H7 (cell line): ENCODE data around the gene ESRRA. TPM values are rescaled to one million over a fixed set of nuclear protein-coding genes. Genes with fewer than 3 reads are reported as not detected.
"Not testable (repeated sequence)": the region's sequence is repeated elsewhere in the genome, so short reads cannot be mapped to it uniquely, and the experiment has no call there.

Experiments used
- DNase-seq: peaks from one replicate; pipeline ENCODE4 v3.0.0; 2012
- H3K27me3 ChIP-seq: 2 replicates; pipeline ENCODE4 v1.6.0; 2011; ENCODE audit warnings: mild to moderate bottlenecking, low read length; ENCODE audit not compliant: control insufficient read depth, insufficient read depth
- H3K36me3 ChIP-seq: replicated peaks from 2 replicates; pipeline ENCODE4 v1.5.1; 2011; ENCODE audit warnings: low read length; ENCODE audit not compliant: control insufficient read depth, insufficient read depth
- H3K4me3 ChIP-seq: 2 replicates; pipeline ENCODE4 v1.5.1; 2011; ENCODE audit warnings: low read depth, mild to moderate bottlenecking, control low read depth, low read length, moderate library complexity; ENCODE audit not compliant: insufficient read depth
- total RNA-seq: library from RNA; depleted of rRNA; stranded (reverse); fragments of >200 nt; shearing (Covaris generic); gene quantifications from 2 replicates; pipeline ENCODE4 v1.2.3, GENCODE V29; 2014

Gene ESRRA
- total RNA-seq, 1 experiment from 2014 or later = 94.8 TPM

DNA sequence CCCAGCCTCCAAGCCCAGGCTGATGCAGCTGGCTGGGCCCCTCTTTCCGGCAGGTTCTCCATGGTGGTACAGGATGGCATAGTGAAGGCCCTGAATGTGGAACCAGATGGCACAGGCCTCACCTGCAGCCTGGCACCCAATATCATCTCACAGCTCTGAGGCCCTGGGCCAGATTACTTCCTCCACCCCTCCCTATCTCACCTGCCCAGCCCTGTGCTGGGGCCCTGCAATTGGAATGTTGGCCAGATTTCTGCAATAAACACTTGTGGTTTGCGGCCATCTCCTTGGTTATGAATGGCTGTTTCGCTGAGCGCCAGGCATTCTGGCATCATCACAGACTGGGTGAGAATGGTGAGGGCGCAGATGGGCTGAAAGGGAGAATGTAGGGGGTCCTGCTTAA lies 16.2 kb downstream of the ESRRA start:
- peaks cover 14% of the 10 kb centered on the region for H3K36me3 ChIP-seq
- H3K4me3 ChIP-seq = no peak overlapping the region
- no peak for DNase-seq

DNA sequence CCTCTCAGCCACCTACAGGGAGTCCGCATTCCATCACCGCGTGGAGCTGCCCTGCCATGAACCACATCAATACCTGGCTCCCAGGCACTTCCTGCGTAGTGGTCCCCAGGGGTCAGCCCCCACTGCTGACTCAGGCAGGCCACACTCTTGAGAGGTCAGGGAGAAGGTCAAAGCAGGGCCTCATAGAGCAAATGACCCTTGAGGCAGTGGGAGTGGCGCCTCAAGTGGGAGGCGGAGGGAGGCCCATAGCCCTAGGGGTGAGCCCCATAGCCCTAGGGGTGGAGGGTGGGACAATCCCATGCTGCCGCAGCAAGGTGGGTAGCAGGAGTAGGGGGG lies 17.6 kb downstream of the ESRRA start:
- peak; percentile 62 for DNase-seq
- Histone ChIP-seq H3K36me3 (peaks cover 14% of the 10 kb centered on the region), H3K27me3 (no peaks in the 10 kb centered on the region), H3K4me3 (no peak overlapping the region)

More for the DNA sequence above, 16.2 kb downstream of the ESRRA start:
- no peaks in the 10 kb centered on the region for H3K27me3 ChIP-seq

DNA sequence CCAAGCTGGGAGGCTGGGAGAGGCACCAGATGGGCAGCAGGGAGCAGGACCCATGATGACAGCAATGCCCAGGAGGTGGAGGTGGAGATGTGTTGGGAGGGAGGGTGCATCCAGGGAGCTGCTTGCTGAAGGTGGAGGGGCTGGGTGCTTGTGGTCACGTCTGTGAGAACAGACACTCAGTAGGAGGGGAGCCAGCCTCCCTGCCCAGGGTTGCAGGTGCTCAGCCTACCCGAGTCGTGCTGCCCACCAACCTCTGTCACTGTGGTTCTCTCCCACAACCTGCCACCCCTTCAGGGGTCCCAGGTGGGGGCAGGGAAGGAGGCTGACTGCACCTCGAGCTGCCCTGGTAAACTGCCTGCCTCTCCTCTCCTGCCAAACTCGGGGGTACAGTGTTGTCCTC lies 18.0 kb downstream of the ESRRA start:
- Histone ChIP-seq H3K36me3 (peaks cover 14% of the 10 kb centered on the region), H3K27me3 (no peaks in the 10 kb centered on the region), H3K4me3 (no peak overlapping the region)
- no peak for DNase-seq

DNA sequence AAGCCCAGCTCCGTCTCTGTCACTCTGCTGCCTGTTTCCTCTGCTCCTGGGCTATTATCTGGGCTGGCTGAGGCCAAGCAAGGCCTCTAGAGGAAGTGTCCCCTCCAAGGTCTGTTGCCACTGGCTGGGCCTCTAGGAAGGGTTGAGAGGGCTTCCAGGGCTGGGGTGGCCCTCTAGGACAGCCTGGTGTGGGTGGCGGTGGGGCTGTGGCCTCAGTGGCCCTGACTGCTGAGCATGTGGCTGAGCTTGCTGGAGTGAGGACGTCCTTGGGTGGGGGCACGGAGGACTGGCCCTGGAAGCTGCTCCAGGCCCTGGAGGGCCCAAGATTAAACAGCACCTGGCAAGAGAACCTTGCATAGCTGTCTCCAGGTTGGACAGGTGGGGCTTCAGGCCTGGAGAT lies 18.7 kb downstream of the ESRRA start:
- DNase-seq, H3K27me3 ChIP-seq, H3K4me3 ChIP-seq: not testable (repeated sequence)
- peaks cover 14% of the 10 kb centered on the region for H3K36me3 ChIP-seq

DNA sequence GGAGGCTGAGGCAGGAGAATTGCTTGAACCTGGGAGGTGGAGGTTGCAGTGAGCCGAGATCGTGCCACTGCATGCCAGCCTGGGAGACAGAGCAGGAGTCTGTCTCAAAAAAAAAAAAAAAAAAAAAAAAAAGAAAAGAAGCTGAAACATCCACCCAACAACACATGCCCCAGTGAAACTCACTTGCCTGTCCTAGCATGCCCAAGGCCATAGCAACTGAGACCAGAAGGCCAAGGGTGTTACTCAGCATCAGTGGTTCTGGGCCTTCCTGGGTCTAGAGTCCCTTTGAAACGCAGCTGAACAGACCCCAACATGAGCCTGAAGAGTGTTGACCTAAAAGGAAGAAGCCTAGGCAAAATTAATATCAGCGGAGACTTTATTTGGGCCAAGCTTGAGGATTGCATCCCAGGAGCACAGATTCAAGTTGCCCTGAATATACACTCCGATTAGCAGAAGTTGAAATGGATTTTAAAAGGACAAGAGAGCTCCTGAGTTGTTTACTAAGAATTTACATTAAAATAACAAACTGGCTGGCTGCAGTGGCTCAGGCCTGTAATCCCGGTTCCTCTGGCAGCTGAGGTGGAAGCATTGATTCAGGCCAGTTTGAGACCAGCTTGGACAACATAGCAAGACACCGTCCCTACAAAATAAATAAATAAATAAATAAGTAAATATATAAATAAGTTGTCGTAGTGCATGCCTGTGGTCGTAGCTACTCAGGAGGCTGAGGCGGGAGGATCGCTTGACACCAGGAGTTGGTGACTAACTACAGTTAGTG lies 19.6 kb downstream of the ESRRA start:
- Histone ChIP-seq H3K36me3 (peaks cover 14% of the 10 kb centered on the region), H3K27me3 (no peaks in the 10 kb centered on the region), H3K4me3 (no peak overlapping the region)
- DNase-seq = no peak

DNA sequence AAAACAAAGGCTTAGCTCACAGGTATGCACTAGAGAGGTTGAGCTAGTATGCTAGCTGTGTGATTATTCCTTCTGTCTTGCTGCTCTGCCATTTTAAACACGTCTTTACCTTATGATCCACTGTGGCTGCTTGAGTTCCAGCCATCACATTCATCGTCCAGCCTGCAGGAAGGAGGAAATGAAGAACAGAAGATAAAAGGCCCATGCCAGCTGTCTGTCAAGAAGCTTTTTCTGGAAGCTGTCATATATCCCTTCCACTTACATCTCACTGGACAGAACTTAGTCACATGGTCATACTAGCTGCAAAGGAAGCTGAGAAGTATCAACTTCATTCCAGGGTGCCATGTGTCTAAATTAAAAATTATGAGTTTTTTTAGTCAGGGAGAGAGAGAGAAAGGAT lies 22.1 kb downstream of the ESRRA start:
- Histone ChIP-seq H3K27me3 (no peaks in the 10 kb centered on the region), H3K4me3 (no peak overlapping the region)

DNA sequence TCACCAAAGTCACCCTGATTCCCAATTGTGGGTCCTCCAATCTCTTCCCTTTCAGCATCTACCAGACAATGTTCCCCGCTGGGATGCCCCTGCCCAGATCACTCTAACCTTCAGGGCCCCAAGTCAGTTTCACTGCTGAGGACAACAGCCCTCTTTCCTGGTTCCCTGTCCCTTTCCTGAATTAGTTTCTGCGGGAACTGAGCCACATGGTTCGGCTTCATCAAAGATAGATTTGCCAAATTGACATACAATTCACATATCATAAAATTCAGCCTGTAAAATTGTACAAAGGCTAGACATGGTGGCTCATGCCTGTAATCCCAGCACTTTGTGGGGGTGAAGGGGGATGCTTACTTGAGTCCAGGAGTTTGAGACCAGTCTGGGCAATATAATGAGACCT lies 22.7 kb downstream of the ESRRA start:
- no peaks in the 10 kb centered on the region for H3K27me3 ChIP-seq
- no peak for DNase-seq
- H3K4me3 ChIP-seq = no peak overlapping the region
- H3K36me3 ChIP-seq = no peaks in the 10 kb centered on the region; the same call in 1 of the 2 replicates

More for the DNA sequence above, 22.1 kb downstream of the ESRRA start:
- no peak for DNase-seq
- no peaks in the 10 kb centered on the region; the same call in none of the 2 replicates for H3K36me3 ChIP-seq

DNA sequence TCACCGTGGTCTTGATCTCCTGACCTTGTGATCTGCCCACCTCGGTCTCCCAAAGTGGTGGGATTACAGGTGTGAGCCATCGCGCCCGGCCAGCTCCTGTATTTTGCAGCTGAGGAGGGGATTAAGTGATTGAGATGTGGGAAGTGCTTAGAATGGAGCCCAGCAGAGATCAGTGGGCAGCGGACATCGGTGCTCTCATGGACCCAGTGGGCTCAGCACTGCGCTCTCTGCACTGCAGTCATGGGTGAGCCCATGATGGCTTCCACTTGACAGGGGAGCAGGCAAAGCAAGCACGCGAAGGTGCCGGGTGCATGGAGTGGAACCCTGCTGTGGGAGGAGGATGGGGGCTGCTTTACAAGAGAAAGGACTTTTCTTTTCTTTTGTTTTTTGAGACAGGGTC lies 25.6 kb downstream of the ESRRA start:
- H3K36me3 ChIP-seq = no peaks in the 10 kb centered on the region
- H3K4me3 ChIP-seq = no peak overlapping the region
- DNase-seq = no peak
- H3K27me3 ChIP-seq = no peaks in the 10 kb centered on the region

DNA sequence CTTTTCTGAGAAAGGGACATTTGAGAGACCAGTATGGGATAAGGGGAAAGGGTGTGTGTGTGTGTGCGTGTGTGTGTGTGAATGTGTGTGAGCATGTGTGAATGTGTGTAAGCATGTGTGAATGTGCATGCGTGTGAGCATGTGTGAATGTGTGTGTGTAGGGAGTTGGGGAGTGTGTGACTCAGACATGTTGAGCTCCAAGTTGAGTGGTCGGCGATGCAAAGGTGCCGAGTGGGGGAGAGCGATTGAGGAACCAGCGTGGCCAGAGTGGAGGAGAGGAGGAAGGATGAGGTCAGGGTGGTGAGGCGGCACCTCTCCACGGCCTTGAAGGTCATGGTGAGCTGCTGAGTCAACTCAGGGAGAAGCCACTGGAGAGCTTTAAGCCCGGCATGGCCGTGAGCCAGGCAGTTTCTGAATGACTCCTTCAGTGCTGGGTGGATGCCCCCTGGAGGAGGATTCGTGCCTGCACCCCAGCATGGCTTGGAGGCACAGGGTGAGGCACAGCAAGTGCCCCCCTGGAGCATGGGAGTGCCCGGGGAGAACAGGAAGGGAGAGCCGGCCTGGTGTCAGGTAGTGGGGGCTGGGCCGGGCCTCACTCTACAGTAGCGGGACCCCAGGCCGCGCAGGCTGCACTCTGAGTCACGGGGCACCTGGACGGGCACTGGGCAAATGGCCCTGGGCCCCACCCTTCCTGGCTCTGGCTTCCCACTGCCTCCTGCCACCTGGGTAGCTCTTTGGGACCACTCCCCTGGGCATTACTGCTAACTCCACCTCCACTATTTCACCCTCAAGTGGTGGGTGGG lies 26.4 kb downstream of the ESRRA start:
- Histone ChIP-seq H3K4me3 (no peak overlapping the region), H3K27me3 (no peaks in the 10 kb centered on the region), H3K36me3 (no peaks in the 10 kb centered on the region)
- DNase-seq = peak; percentile 85

DNA sequence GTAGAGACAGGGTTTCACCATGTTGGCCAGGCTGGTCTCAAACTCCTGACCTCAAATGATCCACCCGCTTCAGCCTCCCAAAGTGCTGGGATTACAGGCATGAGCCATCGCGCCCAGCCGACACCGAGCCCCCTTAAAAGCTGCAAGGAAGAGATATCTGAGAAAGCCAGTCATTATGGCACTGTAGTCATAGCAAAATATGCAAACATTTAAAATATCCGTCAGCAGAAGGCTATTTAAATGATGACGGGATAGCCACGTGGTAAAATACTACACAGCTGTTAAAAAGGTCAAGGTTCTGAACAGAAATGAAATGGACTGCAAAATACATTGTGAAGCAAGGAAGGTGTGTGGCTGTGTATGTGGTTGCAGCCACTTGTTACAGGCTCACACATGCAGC lies 28.2 kb downstream of the ESRRA start:
- no peaks in the 10 kb centered on the region for H3K36me3 ChIP-seq
- H3K27me3 ChIP-seq = no peaks in the 10 kb centered on the region
- H3K4me3 ChIP-seq = no peak overlapping the region
- DNase-seq = no peak

DNA sequence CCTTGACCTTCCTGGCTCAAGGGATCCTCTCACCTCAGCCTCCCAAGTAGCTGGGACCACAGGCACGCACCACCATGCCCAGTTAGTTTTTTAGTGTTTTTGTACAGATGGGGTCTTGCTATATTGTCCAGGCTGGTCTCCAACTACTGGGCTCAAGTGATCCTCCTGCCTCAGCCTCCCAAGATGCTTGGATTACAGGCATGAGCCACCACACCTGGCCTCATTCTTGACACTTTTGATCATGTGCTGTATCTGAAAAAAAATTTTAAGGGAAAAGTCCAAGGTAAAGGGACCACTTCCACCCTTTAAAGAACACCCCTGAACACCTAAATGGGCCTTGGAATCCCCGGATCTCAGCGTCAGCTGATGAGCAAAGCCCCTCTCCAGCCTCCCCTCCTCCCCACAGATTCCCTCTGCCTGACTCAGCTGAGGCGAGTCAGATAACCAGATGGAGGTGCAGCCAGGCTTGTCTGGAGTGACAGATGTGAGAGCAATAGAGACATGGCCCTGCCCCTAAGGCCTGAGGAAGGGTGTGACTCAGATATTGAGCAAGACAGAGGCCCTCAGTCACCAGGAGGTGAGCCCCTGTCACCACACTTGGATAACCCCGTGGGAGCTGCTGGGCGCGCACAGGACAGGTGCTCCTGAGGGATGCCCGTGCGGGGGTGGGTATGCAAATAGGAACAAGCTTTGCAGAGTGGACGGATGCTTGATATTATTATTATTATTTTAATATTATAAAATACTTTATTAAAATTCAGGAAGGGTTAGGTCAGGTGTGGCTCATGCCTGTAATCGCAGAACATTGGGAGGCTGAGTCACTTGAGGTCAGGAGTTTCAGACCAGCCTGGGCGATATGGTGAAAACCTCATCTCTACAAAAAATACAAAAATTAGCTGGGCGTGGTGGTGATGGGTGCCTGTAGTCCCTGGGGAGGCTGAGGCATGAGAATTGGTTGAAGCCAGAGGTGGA lies 29.7 kb downstream of the ESRRA start:
- DNase-seq = peak; percentile 68
- H3K4me3 ChIP-seq = no peak overlapping the region
- no peaks in the 10 kb centered on the region; the same call in 1 of the 2 replicates for H3K27me3 ChIP-seq
- no peaks in the 10 kb centered on the region for H3K36me3 ChIP-seq

DNA sequence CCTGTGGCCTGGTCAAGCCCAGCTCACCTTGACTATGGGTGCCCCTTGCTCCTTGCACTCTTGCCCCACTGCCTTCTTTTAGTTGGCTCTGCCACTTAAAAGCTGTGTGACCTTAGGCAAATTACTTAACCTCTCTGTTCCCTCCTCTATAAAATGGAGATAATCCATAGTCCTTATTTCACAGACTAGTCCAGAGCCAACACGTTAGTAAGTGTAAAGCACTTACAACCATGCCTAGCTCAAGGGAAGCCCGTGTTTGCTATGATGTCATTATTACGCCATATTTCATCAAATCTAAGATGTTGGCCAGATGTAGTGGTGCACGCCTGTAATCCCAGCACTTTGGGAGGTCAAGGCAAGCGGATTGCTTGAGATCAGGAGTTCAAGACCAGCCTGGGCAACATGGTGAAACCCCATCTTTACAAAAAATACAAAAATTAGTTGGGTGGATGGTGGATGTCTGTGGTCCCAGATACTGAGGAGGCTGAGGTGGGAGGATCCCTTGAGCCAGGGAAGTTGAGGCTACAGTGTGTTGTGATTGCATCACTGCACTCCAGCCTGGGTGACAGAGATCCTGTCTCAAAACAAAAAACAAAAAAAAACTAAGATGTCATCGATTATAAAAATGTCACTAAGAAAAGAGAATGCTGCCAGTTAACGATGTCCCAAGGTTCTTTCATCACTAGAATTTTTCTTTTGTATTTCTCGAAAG lies 32.4 kb downstream of the ESRRA start:
- Histone ChIP-seq H3K4me3 (no peak overlapping the region), H3K36me3 (no peaks in the 10 kb centered on the region), H3K27me3 (no peaks in the 10 kb centered on the region; the same call in 1 of the 2 replicates)
- DNase-seq = no peak

DNA sequence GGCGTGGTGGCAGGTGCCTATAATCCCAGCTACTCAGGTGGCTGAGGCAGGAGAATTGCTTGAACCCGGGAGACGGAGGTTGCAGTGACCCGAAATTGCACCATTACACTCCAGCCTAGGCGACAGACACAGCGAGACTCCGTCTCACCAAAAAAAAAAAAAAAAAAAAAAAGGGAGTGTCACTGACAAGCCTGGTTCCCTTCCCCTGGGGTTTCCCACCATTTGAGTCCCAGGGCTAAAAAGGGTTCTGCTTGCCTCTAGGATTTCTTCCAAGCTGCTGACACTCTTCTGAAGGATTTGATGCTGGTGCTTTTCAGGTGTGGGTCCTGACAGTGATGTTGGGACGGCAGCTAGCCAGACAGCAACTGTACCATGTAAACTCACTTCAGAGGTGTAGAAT lies 33.4 kb downstream of the ESRRA start:
- H3K4me3 ChIP-seq = no peak overlapping the region
- no peak for DNase-seq
- H3K27me3 ChIP-seq = no peaks in the 10 kb centered on the region; the same call in 1 of the 2 replicates
- no peaks in the 10 kb centered on the region for H3K36me3 ChIP-seq

DNA sequence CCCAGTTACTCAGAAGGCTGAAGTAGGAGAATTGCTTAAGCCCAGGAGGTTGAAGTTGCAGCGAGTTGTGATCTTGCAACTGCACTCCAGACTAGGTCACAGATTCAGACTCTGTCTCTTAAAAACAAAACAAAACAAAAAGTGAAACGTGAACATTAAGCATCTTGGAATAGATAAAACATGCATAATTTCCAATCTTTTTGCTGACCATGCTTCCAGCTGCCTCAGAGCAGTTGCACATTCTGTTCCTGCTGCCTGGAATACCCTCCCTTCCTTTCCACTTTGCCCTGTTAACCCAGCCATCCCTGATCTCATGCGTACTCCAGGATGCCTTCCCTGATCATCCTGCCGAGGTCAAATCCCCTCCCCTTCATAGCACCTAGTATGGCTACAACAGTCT lies 34.0 kb downstream of the ESRRA start:
- H3K36me3 ChIP-seq = no peaks in the 10 kb centered on the region

More for the DNA sequence above, 34.0 kb downstream of the ESRRA start:
- H3K27me3 ChIP-seq = no peaks in the 10 kb centered on the region; the same call in 1 of the 2 replicates
- no peak overlapping the region for H3K4me3 ChIP-seq
- DNase-seq = peak; percentile 34
